Measurements from ENCODE around the gene CTDSPL2.

- TF ChIP-seq CTCF (conservative IDR thresholded peaks at IDR 0.05; ENCODE audit: low read depth, low read length) (no peak), EZH2 (IDR thresholded peaks at IDR 0.05; ENCODE audit: low read length, unreplicated experiment) (no peak), EZH2phosphoT487 (IDR thresholded peaks at IDR 0.05; ENCODE audit: borderline replicate concordance, low read length) (no peak)
Measured at GRCh38 chr15:44385344-44385942, 42.0 kb upstream of the CTDSPL2 start.
